NB4 (cell line): Measurements from ENCODE around the gene SORL1-AS1.

ENCODE experiments used
- DNase-seq: peaks from one replicate; pipeline ENCODE4 v3.0.0; 2010; ENCODE audit warnings: low read depth
- H3K4me3 ChIP-seq: one replicate; pipeline ENCODE4 v1.5.1; 2011; ENCODE audit warnings: mild to moderate bottlenecking, low read depth, low read length, moderate library complexity
- CTCF ChIP-seq: IDR thresholded peaks from one replicate; pipeline ENCODE4 v1.5.1; 2012; ENCODE audit warnings: low read depth, low read length
- MAX ChIP-seq: IDR thresholded peaks from 2 replicates; pipeline ENCODE4 v1.6.1; 2011; ENCODE audit warnings: low read depth, low read length
- MYC ChIP-seq: IDR thresholded peaks from 2 replicates; pipeline ENCODE4 v1.6.1; 2011; ENCODE audit warnings: low read depth, low read length
- POLR2A ChIP-seq: IDR thresholded peaks from 2 replicates; pipeline ENCODE4 v1.6.1; 2011; ENCODE audit warnings: mild to moderate bottlenecking; ENCODE audit not compliant: insufficient read length; ENCODE audit errors: extremely low read depth

The SORL1-AS1 gene

GRCh38 chr11:121478226-121478894 is 25.6 kb upstream of the SORL1-AS1 start:
- H3K4me3 ChIP-seq, result peak overlapping the region; percentile 49
- no peak for DNase-seq
- TF ChIP-seq CTCF (no peak), MYC (no peak), POLR2A (no peak), MAX (no peak)

GRCh38 chr11:121476379-121477032 is 23.7 kb upstream of the SORL1-AS1 start:
- H3K4me3 ChIP-seq, result no peak overlapping the region
- DNase-seq, result no peak
- TF ChIP-seq MYC, result no peak
- no peak for TF ChIP-seq MAX
- TF ChIP-seq POLR2A, result no peak
- no peak for TF ChIP-seq CTCF

GRCh38 chr11:121474680-121475079 is 21.9 kb upstream of the SORL1-AS1 start:
- TF ChIP-seq POLR2A (no peak), MAX (no peak), CTCF (no peak), MYC (no peak)

GRCh38 chr11:121473064-121473777 is 20.5 kb upstream of the SORL1-AS1 start:
- H3K4me3 ChIP-seq, result no peak overlapping the region
- TF ChIP-seq MYC (no peak), CTCF (no peak), MAX (no peak), POLR2A (no peak)
- DNase-seq, result no peak

More at GRCh38 chr11:121474680-121475079, 21.9 kb upstream of the SORL1-AS1 start:
- DNase-seq, result no peak
- no peak overlapping the region for H3K4me3 ChIP-seq

GRCh38 chr11:121472312-121472711 is 19.5 kb upstream of the SORL1-AS1 start:
- TF ChIP-seq MAX (no peak), CTCF (no peak), POLR2A (no peak), MYC (no peak)
- DNase-seq, result no peak
- no peak overlapping the region for H3K4me3 ChIP-seq
